ENCODE data around the gene ADGRL2. TPM values are rescaled to one million over a fixed set of nuclear protein-coding genes. Genes with fewer than 3 reads are reported as not detected.

ADGRL2 gene
- total RNA-seq, 3 donors from 2014 or later, result 59.6 to 78.0 (median 74.7) TPM

GRCh38 chr1:81792184-81792583 lies 8.6 kb upstream of the ADGRL2 start:
- intact Hi-C loops (cut with DNase I; ENCODE audit: low total_unique reads), result no loop called here
- H3K4me3 ChIP-seq, result no peak overlapping the region
- no peaks in the 10 kb centered on the region for H3K9me3 ChIP-seq
- no peaks in the 10 kb centered on the region for H3K36me3 ChIP-seq
- no peaks in the 10 kb centered on the region for H3K27me3 ChIP-seq
- H3K4me1 ChIP-seq, result no peaks in the 10 kb centered on the region
- DNase-seq (ENCODE audit: low spot score in 2 of 2), result no peak
- H3K27ac ChIP-seq, result no peak overlapping the region
- TF ChIP-seq POLR2A (IDR thresholded peaks at IDR 0.05), result no peak
- no peak for TF ChIP-seq CTCF (IDR thresholded peaks at IDR 0.05)
- TF ChIP-seq POLR2AphosphoS5 (IDR thresholded peaks at IDR 0.05), result no peak

GRCh38 chr1:81797701-81798100 lies 3.0 kb upstream of the ADGRL2 start:
- intact Hi-C loops (cut with DNase I; ENCODE audit: low total_unique reads), result no loop called here
- no peaks in the 10 kb centered on the region for H3K9me3 ChIP-seq
- no peak for DNase-seq (ENCODE audit: low spot score in 2 of 2)
- no peaks in the 10 kb centered on the region for H3K36me3 ChIP-seq
- no peak overlapping the region for H3K4me3 ChIP-seq
- TF ChIP-seq CTCF (IDR thresholded peaks at IDR 0.05), result no peak
- no peak for TF ChIP-seq POLR2AphosphoS5 (IDR thresholded peaks at IDR 0.05)
- H3K27ac ChIP-seq, result no peak overlapping the region
- H3K27me3 ChIP-seq, result no peaks in the 10 kb centered on the region
- H3K4me1 ChIP-seq, result no peaks in the 10 kb centered on the region

GRCh38 chr1:81799939-81800694 lies 617 bp upstream of the ADGRL2 start:
- TF ChIP-seq CTCF (IDR thresholded peaks at IDR 0.05) (no peak), POLR2A (IDR thresholded peaks at IDR 0.05) (no peak), POLR2AphosphoS5 (IDR thresholded peaks at IDR 0.05) (peak in 2 of 3 donors; percentile 21 to 50)
- Histone ChIP-seq H3K36me3 (no peaks in the 10 kb centered on the region), H3K27ac (peak overlapping the region; percentile 96 to 97), H3K4me3 (peak overlapping the region; percentile 80 to 89 (median 86)), H3K4me1 (no peaks in the 10 kb centered on the region), H3K9me3 (no peaks in the 10 kb centered on the region), H3K27me3 (no peaks in the 10 kb centered on the region)
- intact Hi-C loops (cut with DNase I; ENCODE audit: low total_unique reads), result no loop called here
- DNase-seq (ENCODE audit: low spot score in 2 of 2), result peak in 1 of 2 donors; percentile 49

- peak in 1 of 2 donors; percentile 24 for DNase-seq (ENCODE audit: low spot score in 2 of 2)
- no peaks in the 10 kb centered on the region for H3K9me3 ChIP-seq
- intact Hi-C loops (cut with DNase I; ENCODE audit: low total_unique reads), result no loop called here
- no peak for TF ChIP-seq POLR2AphosphoS5 (IDR thresholded peaks at IDR 0.05)
- TF ChIP-seq CTCF (IDR thresholded peaks at IDR 0.05), result no peak
- no peak for TF ChIP-seq POLR2A (IDR thresholded peaks at IDR 0.05)
- H3K36me3 ChIP-seq, result no peaks in the 10 kb centered on the region
- peak overlapping the region; percentile 96 to 97 for H3K27ac ChIP-seq
- H3K4me1 ChIP-seq, result no peaks in the 10 kb centered on the region
- H3K27me3 ChIP-seq, result no peaks in the 10 kb centered on the region
- peak overlapping the region; percentile 80 to 89 (median 86) for H3K4me3 ChIP-seq
These were observed 1.1 kb downstream of the ADGRL2 start for GRCh38 chr1:81801651-81802456.

- Histone ChIP-seq H3K4me3 (peak overlapping the region; percentile 80 to 89 (median 86)), H3K36me3 (no peaks in the 10 kb centered on the region), H3K4me1 (no peaks in the 10 kb centered on the region), H3K9me3 (no peaks in the 10 kb centered on the region), H3K27me3 (no peaks in the 10 kb centered on the region), H3K27ac (peak overlapping the region; percentile 96 to 97)
- intact Hi-C loops (cut with DNase I; ENCODE audit: low total_unique reads), result no loop called here
- DNase-seq (ENCODE audit: low spot score in 2 of 2), result peak in 1 of 2 donors; percentile 20
- no peak for TF ChIP-seq POLR2AphosphoS5 (IDR thresholded peaks at IDR 0.05)
- TF ChIP-seq CTCF (IDR thresholded peaks at IDR 0.05), result no peak
- TF ChIP-seq POLR2A (IDR thresholded peaks at IDR 0.05), result no peak
These were observed 1.6 kb downstream of the ADGRL2 start for GRCh38 chr1:81802457-81802706.
